HUES48 (cell line): Measurements from ENCODE around the gene GRIN2C.

Experiments
- H3K27ac ChIP-seq: one replicate; pipeline ENCODE4 v1.7.0; 2013; ENCODE audit warnings: low read depth, low read length, inconsistent platforms
- H3K27me3 ChIP-seq: 2 replicates; pipeline ENCODE4 v1.6.1; 2013; ENCODE audit warnings: mild to moderate bottlenecking, low read length; ENCODE audit not compliant: control insufficient read depth, insufficient read depth
- H3K36me3 ChIP-seq: 2 replicates; pipeline ENCODE4 v1.6.1; 2013; ENCODE audit warnings: low read length; ENCODE audit not compliant: control insufficient read depth, insufficient read depth
- H3K4me1 ChIP-seq: 2 replicates; pipeline ENCODE4 v1.6.1; 2013; ENCODE audit warnings: mild to moderate bottlenecking, low read length; ENCODE audit not compliant: control insufficient read depth, insufficient read depth
- H3K4me3 ChIP-seq: 2 replicates; pipeline ENCODE4 v1.5.1; 2013; ENCODE audit warnings: mild to moderate bottlenecking, low read depth, low read length
- H3K9ac ChIP-seq: 2 replicates; pipeline ENCODE4 v1.6.1; 2013; ENCODE audit warnings: mild to moderate bottlenecking, low read depth, low read length, moderate library complexity
- H3K9me3 ChIP-seq: 2 replicates; pipeline ENCODE4 v1.6.1; 2013; ENCODE audit warnings: low read length; ENCODE audit not compliant: control insufficient read depth, insufficient read depth

GRIN2C gene

DNA sequence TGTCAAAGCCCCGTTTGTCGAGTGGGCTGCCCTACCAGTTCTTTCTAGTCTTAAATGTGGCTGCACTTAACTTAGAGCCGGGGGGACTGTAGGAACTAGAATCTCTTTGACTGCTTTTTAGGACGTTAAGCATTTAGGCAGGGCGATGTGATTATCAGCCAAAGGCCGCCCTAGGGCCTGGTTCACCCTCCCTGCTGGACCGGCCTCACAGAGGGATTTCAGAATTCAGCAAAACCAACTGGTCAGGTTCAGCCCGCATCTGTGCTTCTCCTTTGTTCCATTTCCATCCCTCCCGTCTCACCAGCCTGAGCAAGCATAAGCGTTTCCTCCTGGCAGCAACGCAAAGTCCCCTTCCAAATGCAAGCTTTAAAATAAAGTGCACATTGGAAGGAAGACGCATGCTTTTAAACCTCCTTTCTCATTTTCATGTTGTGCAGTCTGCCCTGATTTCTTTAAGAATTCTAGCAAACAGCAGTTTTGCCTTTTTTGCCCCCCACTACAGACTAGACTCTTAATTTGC lies 67.0 kb downstream of the GRIN2C start:
- no peaks in the 10 kb centered on the region for H3K4me1 ChIP-seq
- no peaks in the 10 kb centered on the region for H3K9me3 ChIP-seq
- H3K27me3 ChIP-seq = no peaks in the 10 kb centered on the region
- H3K36me3 ChIP-seq = peaks cover 67% of the 10 kb centered on the region
- no peak overlapping the region for H3K9ac ChIP-seq
- H3K4me3 ChIP-seq = no peak overlapping the region
- H3K27ac ChIP-seq = no peak overlapping the region
